Measurements from ENCODE around the gene ODF4. TPM values are rescaled to one million over a fixed set of nuclear protein-coding genes. Genes with fewer than 3 reads are reported as not detected.
"Not testable (repeated sequence)": the region's sequence is repeated elsewhere in the genome, so short reads cannot be mapped to it uniquely, and the experiment has no call there.

Gene ODF4
- total RNA-seq, 1 donor from 2014 or later = not detected

- H3K27ac ChIP-seq (ENCODE audit: low read depth, low read length) = peak within 1 kb of the TSS; percentile 91
- H3K4me1 ChIP-seq (ENCODE audit: control insufficient read depth in 3 of 3, insufficient read depth in 3 of 3, low read length in 3 of 3) = peaks cover 29 to 40% (median 31%) of the 10 kb centered on the region in 3 donors
- H3K9me3 ChIP-seq (ENCODE audit: control insufficient read depth in 3 of 3, low read length in 3 of 3) = no peaks in the 10 kb centered on the region
- H3K9ac ChIP-seq (ENCODE audit: low read depth in 1 of 3, low read length in 3 of 3) = peak within 1 kb of the TSS; percentile 87 to 98 (median 89)
- H3K36me3 ChIP-seq (ENCODE audit: control insufficient read depth in 3 of 3, insufficient read depth in 3 of 3, low read length in 3 of 3) = peaks cover 25 to 36% (median 36%) of the 10 kb centered on the region in 3 donors
- no peaks in the 10 kb centered on the region for H3K27me3 ChIP-seq (ENCODE audit: control insufficient read depth in 3 of 3, insufficient read depth in 3 of 3, low read length in 3 of 3)
- H3K4me3 ChIP-seq (ENCODE audit: low read length in 3 of 3) = peak within 1 kb of the TSS; percentile 92 to 98 (median 94)
These were observed 36.8 kb downstream of the ODF4 start, which contains the start of gene KRABD2 for GRCh38 chr17:8376271-8377067. KRABD2 (minus strand) TSS chr17:8376704.

GRCh38 chr17:8377422-8377821, 37.8 kb downstream of the ODF4 start:
- Histone ChIP-seq H3K4me1 (ENCODE audit: control insufficient read depth in 3 of 3, insufficient read depth in 3 of 3, low read length in 3 of 3) (peaks cover 25 to 44% (median 31%) of the 10 kb centered on the region in 3 donors), H3K4me3 (ENCODE audit: low read length in 3 of 3) (no peak overlapping the region), H3K9ac (ENCODE audit: low read depth in 1 of 3, low read length in 3 of 3) (no peak overlapping the region), H3K36me3 (ENCODE audit: control insufficient read depth in 3 of 3, insufficient read depth in 3 of 3, low read length in 3 of 3) (peaks cover 26 to 37% (median 36%) of the 10 kb centered on the region in 3 donors), H3K27ac (ENCODE audit: low read depth, low read length) (peak overlapping the region; percentile 91), H3K9me3 (ENCODE audit: control insufficient read depth in 3 of 3, low read length in 3 of 3) (no peaks in the 10 kb centered on the region), H3K27me3 (ENCODE audit: control insufficient read depth in 3 of 3, insufficient read depth in 3 of 3, low read length in 3 of 3) (no peaks in the 10 kb centered on the region)

GRCh38 chr17:8378117-8378516, 38.5 kb downstream of the ODF4 start:
- H3K9ac ChIP-seq (ENCODE audit: low read depth in 1 of 3, low read length in 3 of 3) = peak overlapping the region in 1 of 3 donors; percentile 14
- not testable (repeated sequence) for H3K4me3 ChIP-seq (ENCODE audit: low read length in 3 of 3); H3K27ac ChIP-seq (ENCODE audit: low read depth, low read length); H3K9me3 ChIP-seq (ENCODE audit: control insufficient read depth in 3 of 3, low read length in 3 of 3); H3K27me3 ChIP-seq (ENCODE audit: control insufficient read depth in 3 of 3, insufficient read depth in 3 of 3, low read length in 3 of 3)
- peaks cover 26 to 37% (median 36%) of the 10 kb centered on the region in 3 donors for H3K36me3 ChIP-seq (ENCODE audit: control insufficient read depth in 3 of 3, insufficient read depth in 3 of 3, low read length in 3 of 3)
- peaks cover 24 to 47% (median 31%) of the 10 kb centered on the region in 3 donors for H3K4me1 ChIP-seq (ENCODE audit: control insufficient read depth in 3 of 3, insufficient read depth in 3 of 3, low read length in 3 of 3)

GRCh38 chr17:8380049-8380448, 40.4 kb downstream of the ODF4 start:
- Histone ChIP-seq H3K36me3 (ENCODE audit: control insufficient read depth in 3 of 3, insufficient read depth in 3 of 3, low read length in 3 of 3) (peaks cover 26 to 37% (median 36%) of the 10 kb centered on the region in 3 donors), H3K9ac (ENCODE audit: low read depth in 1 of 3, low read length in 3 of 3) (no peak overlapping the region), H3K27ac (ENCODE audit: low read depth, low read length) (no peak overlapping the region), H3K9me3 (ENCODE audit: control insufficient read depth in 3 of 3, low read length in 3 of 3) (no peaks in the 10 kb centered on the region), H3K27me3 (ENCODE audit: control insufficient read depth in 3 of 3, insufficient read depth in 3 of 3, low read length in 3 of 3) (no peaks in the 10 kb centered on the region), H3K4me3 (ENCODE audit: low read length in 3 of 3) (no peak overlapping the region), H3K4me1 (ENCODE audit: control insufficient read depth in 3 of 3, insufficient read depth in 3 of 3, low read length in 3 of 3) (peaks cover 28 to 50% (median 31%) of the 10 kb centered on the region in 3 donors)

GRCh38 chr17:8382052-8382879, 42.6 kb downstream of the ODF4 start:
- H3K9ac ChIP-seq (ENCODE audit: low read depth in 1 of 3, low read length in 3 of 3) = peak overlapping the region; percentile 70 to 86 (median 85)
- peak overlapping the region; percentile 66 for H3K27ac ChIP-seq (ENCODE audit: low read depth, low read length)
- H3K4me3 ChIP-seq (ENCODE audit: low read length in 3 of 3) = peak overlapping the region; percentile 85 to 98 (median 90)
- no peaks in the 10 kb centered on the region for H3K9me3 ChIP-seq (ENCODE audit: control insufficient read depth in 3 of 3, low read length in 3 of 3)
- H3K4me1 ChIP-seq (ENCODE audit: control insufficient read depth in 3 of 3, insufficient read depth in 3 of 3, low read length in 3 of 3) = peaks cover 13 to 30% (median 20%) of the 10 kb centered on the region in 3 donors
- H3K36me3 ChIP-seq (ENCODE audit: control insufficient read depth in 3 of 3, insufficient read depth in 3 of 3, low read length in 3 of 3) = peaks cover 23 to 37% (median 34%) of the 10 kb centered on the region in 3 donors
- no peaks in the 10 kb centered on the region for H3K27me3 ChIP-seq (ENCODE audit: control insufficient read depth in 3 of 3, insufficient read depth in 3 of 3, low read length in 3 of 3)

GRCh38 chr17:8382880-8383142, 43.2 kb downstream of the ODF4 start:
- Histone ChIP-seq H3K27ac (ENCODE audit: low read depth, low read length) (peak overlapping the region; percentile 66), H3K9ac (ENCODE audit: low read depth in 1 of 3, low read length in 3 of 3) (peak overlapping the region; percentile 70 to 86 (median 85)), H3K9me3 (ENCODE audit: control insufficient read depth in 3 of 3, low read length in 3 of 3) (no peaks in the 10 kb centered on the region), H3K4me3 (ENCODE audit: low read length in 3 of 3) (peak overlapping the region; percentile 85 to 98 (median 90)), H3K36me3 (ENCODE audit: control insufficient read depth in 3 of 3, insufficient read depth in 3 of 3, low read length in 3 of 3) (peaks cover 23 to 37% (median 32%) of the 10 kb centered on the region in 3 donors), H3K27me3 (ENCODE audit: control insufficient read depth in 3 of 3, insufficient read depth in 3 of 3, low read length in 3 of 3) (no peaks in the 10 kb centered on the region), H3K4me1 (ENCODE audit: control insufficient read depth in 3 of 3, insufficient read depth in 3 of 3, low read length in 3 of 3) (peaks cover 13 to 30% (median 20%) of the 10 kb centered on the region in 3 donors)

GRCh38 chr17:8383143-8383822, 43.6 kb downstream of the ODF4 start, which contains the start of gene RPL26:
RPL26 (minus strand) TSS chr17:8383193; CDS start chr17:8382310, 883 bp downstream.
- Histone ChIP-seq H3K9me3 (ENCODE audit: control insufficient read depth in 3 of 3, low read length in 3 of 3) (no peaks in the 10 kb centered on the region), H3K27me3 (ENCODE audit: control insufficient read depth in 3 of 3, insufficient read depth in 3 of 3, low read length in 3 of 3) (no peaks in the 10 kb centered on the region), H3K4me3 (ENCODE audit: low read length in 3 of 3) (peak within 1 kb of the TSS; percentile 85 to 98 (median 90)), H3K9ac (ENCODE audit: low read depth in 1 of 3, low read length in 3 of 3) (peak within 1 kb of the TSS; percentile 85 to 87 (median 86)), H3K36me3 (ENCODE audit: control insufficient read depth in 3 of 3, insufficient read depth in 3 of 3, low read length in 3 of 3) (peaks cover 21 to 32% (median 30%) of the 10 kb centered on the region in 3 donors), H3K27ac (ENCODE audit: low read depth, low read length) (peak within 1 kb of the TSS; percentile 66), H3K4me1 (ENCODE audit: control insufficient read depth in 3 of 3, insufficient read depth in 3 of 3, low read length in 3 of 3) (peaks cover 13 to 30% (median 20%) of the 10 kb centered on the region in 3 donors)

GRCh38 chr17:8384801-8385378, 45.2 kb downstream of the ODF4 start:
- no peak overlapping the region for H3K27ac ChIP-seq (ENCODE audit: low read depth, low read length)
- peaks cover 13 to 30% (median 20%) of the 10 kb centered on the region in 3 donors for H3K4me1 ChIP-seq (ENCODE audit: control insufficient read depth in 3 of 3, insufficient read depth in 3 of 3, low read length in 3 of 3)
- H3K9me3 ChIP-seq (ENCODE audit: control insufficient read depth in 3 of 3, low read length in 3 of 3) = no peaks in the 10 kb centered on the region
- H3K27me3 ChIP-seq (ENCODE audit: control insufficient read depth in 3 of 3, insufficient read depth in 3 of 3, low read length in 3 of 3) = no peaks in the 10 kb centered on the region
- no peak overlapping the region for H3K9ac ChIP-seq (ENCODE audit: low read depth in 1 of 3, low read length in 3 of 3)
- no peak overlapping the region for H3K4me3 ChIP-seq (ENCODE audit: low read length in 3 of 3)
- H3K36me3 ChIP-seq (ENCODE audit: control insufficient read depth in 3 of 3, insufficient read depth in 3 of 3, low read length in 3 of 3) = peaks cover 11 to 17% (median 16%) of the 10 kb centered on the region in 3 donors

GRCh38 chr17:8386841-8387240, 47.2 kb downstream of the ODF4 start:
- Histone ChIP-seq H3K9ac (ENCODE audit: low read depth in 1 of 3, low read length in 3 of 3) (no peak overlapping the region), H3K27ac (ENCODE audit: low read depth, low read length) (no peak overlapping the region), H3K4me3 (ENCODE audit: low read length in 3 of 3) (no peak overlapping the region), H3K4me1 (ENCODE audit: control insufficient read depth in 3 of 3, insufficient read depth in 3 of 3, low read length in 3 of 3) (peaks cover 7 to 11% (median 8%) of the 10 kb centered on the region in 3 donors), H3K27me3 (ENCODE audit: control insufficient read depth in 3 of 3, insufficient read depth in 3 of 3, low read length in 3 of 3) (peaks cover 0 to 3% (median 3%) of the 10 kb centered on the region in 3 donors), H3K9me3 (ENCODE audit: control insufficient read depth in 3 of 3, low read length in 3 of 3) (no peaks in the 10 kb centered on the region), H3K36me3 (ENCODE audit: control insufficient read depth in 3 of 3, insufficient read depth in 3 of 3, low read length in 3 of 3) (no peaks in the 10 kb centered on the region)

Data from skeletal muscle tissue (tissue), 4 donors.